Mucosa of gallbladder (tissue), 1 donor: ENCODE data around the gene PRKRA. TPM values are rescaled to one million over a fixed set of nuclear protein-coding genes. Genes with fewer than 3 reads are reported as not detected.
"Not testable (repeated sequence)": the region's sequence is repeated elsewhere in the genome, so short reads cannot be mapped to it uniquely, and the experiment has no call there.

Experiments
- DNase-seq: peaks from one replicate; pipeline ENCODE4 v3.0.0-alpha.2; 2020; ENCODE audit warnings: low spot score
- total RNA-seq: library from RNA; stranded (reverse); gene quantifications from one replicate; pipeline ENCODE4 v1.2.1, GENCODE V29; 2021
- donor health status: DM: no; HTN: no; CAD: no.

PRKRA gene
- 43.0 TPM for total RNA-seq

GRCh38 chr2:178450774-178451525 is at the start of gene PRKRA, which contains the start of gene PJVK:
PRKRA (minus strand) TSS chr2:178451175; CDS start chr2:178451030, 145 bp downstream.
PJVK (plus strand) TSS chr2:178451378; CDS start chr2:178453410, 2,032 bp downstream.
- peak; percentile 97 for DNase-seq

GRCh38 chr2:178499640-178500039 is 48.7 kb upstream of the PRKRA start:
- no peak for DNase-seq

GRCh38 chr2:178498137-178498536 is 47.2 kb upstream of the PRKRA start:
- no peak for DNase-seq

GRCh38 chr2:178496049-178496448 is 45.1 kb upstream of the PRKRA start:
- DNase-seq, result no peak

- DNase-seq, result no peak
Observed at GRCh38 chr2:178491612-178492011, 40.6 kb upstream of the PRKRA start.

- no peak for DNase-seq
Observed at GRCh38 chr2:178485356-178485755, 34.4 kb upstream of the PRKRA start.

GRCh38 chr2:178484245-178485041 is 33.5 kb upstream of the PRKRA start:
- DNase-seq, result peak; percentile 36

- DNase-seq, result no peak
Observed at GRCh38 chr2:178482437-178482836, 31.5 kb upstream of the PRKRA start.

- peak; percentile 95 for DNase-seq
Observed at GRCh38 chr2:178480227-178481181, 29.5 kb upstream of the PRKRA start, which contains the start of gene PLEKHA3. PLEKHA3 (plus strand) TSS chr2:178480457; CDS start chr2:178480870, 413 bp downstream.

- DNase-seq, result no peak
Observed at GRCh38 chr2:178479758-178480226, 28.8 kb upstream of the PRKRA start.

GRCh38 chr2:178479275-178479616 is 28.3 kb upstream of the PRKRA start:
- no peak for DNase-seq

GRCh38 chr2:178478439-178479274 is 27.7 kb upstream of the PRKRA start, which contains the start of gene FKBP7:
FKBP7 (minus strand) TSS chr2:178478600; CDS start chr2:178478499, 101 bp downstream.
- DNase-seq, result peak; percentile 86

GRCh38 chr2:178478130-178478438 is 27.1 kb upstream of the PRKRA start:
- no peak for DNase-seq

GRCh38 chr2:178477443-178478129 is 26.6 kb upstream of the PRKRA start:
- no peak for DNase-seq

- no peak for DNase-seq
Observed at GRCh38 chr2:178476477-178476876, 25.5 kb upstream of the PRKRA start.

GRCh38 chr2:178474560-178474959 is 23.6 kb upstream of the PRKRA start:
- no peak for DNase-seq

- no peak for DNase-seq
Observed at GRCh38 chr2:178473931-178474330, 23.0 kb upstream of the PRKRA start.

- no peak for DNase-seq
Observed at GRCh38 chr2:178473373-178473772, 22.4 kb upstream of the PRKRA start.

GRCh38 chr2:178471313-178471712 is 20.3 kb upstream of the PRKRA start:
- DNase-seq, result not testable (repeated sequence)

GRCh38 chr2:178469219-178469849 is 18.4 kb upstream of the PRKRA start:
- DNase-seq, result no peak
